ENCODE data around the gene PAX8. TPM values are rescaled to one million over a fixed set of nuclear protein-coding genes. Genes with fewer than 3 reads are reported as not detected.

PAX8 gene
- total RNA-seq, 1 experiment from 2014 or later = 3.1 TPM

DNA sequence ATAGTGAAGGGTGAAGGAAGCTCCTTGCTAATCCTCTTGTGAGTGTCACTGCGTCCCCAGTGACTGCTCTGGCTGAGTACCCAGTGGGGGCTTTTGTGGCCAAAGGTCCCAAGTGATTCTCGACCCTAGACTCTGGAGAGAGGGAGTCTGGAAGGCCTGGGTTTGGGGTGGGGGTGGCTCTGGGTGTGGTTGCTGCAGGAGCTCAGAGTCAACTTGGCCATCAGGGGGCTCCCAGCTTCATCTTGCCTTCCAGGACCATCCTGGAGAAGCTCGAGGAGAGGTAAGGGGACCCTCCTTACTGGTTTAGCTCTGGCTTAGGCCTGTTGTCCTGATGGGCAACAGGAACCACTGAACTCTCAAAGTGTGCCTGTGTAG, 104.4 kb downstream of the PAX8 start:
- H3K27ac ChIP-seq (ENCODE audit: low read depth, low read length, poor library complexity, severe bottlenecking) = no peak overlapping the region
- ChIA-PET CTCF (interaction anchor here (0.6 kb wide), 1 partner anchor 24 kb away, joined by 3 read pairs; no protein-coding TSS in a partner anchor), POLR2A (ENCODE audit: low non-redundant PET) (interaction anchor here (0.6 kb wide), 1 partner anchor 126 kb away, joined by 4 read pairs; no protein-coding TSS in a partner anchor)
- TF ChIP-seq EZH2 (IDR thresholded peaks at IDR 0.05; ENCODE audit: borderline replicate concordance, low read depth, low read length, poor library complexity, severe bottlenecking) = no peak
- TF ChIP-seq, protein P1, sequence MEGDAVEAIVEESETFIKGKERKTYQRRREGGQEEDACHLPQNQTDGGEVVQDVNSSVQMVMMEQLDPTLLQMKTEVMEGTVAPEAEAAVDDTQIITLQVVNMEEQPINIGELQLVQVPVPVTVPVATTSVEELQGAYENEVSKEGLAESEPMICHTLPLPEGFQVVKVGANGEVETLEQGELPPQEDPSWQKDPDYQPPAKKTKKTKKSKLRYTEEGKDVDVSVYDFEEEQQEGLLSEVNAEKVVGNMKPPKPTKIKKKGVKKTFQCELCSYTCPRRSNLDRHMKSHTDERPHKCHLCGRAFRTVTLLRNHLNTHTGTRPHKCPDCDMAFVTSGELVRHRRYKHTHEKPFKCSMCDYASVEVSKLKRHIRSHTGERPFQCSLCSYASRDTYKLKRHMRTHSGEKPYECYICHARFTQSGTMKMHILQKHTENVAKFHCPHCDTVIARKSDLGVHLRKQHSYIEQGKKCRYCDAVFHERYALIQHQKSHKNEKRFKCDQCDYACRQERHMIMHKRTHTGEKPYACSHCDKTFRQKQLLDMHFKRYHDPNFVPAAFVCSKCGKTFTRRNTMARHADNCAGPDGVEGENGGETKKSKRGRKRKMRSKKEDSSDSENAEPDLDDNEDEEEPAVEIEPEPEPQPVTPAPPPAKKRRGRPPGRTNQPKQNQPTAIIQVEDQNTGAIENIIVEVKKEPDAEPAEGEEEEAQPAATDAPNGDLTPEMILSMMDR (conservative IDR thresholded peaks at IDR 0.05; ENCODE audit: low read depth, low read length) = no peak
- H3K4me3 ChIP-seq (ENCODE audit: low read depth, low read length, poor library complexity, severe bottlenecking) = no peak overlapping the region
- H3K36me3 ChIP-seq (ENCODE audit: insufficient read depth, low read length, poor library complexity, severe bottlenecking) = no peaks in the 10 kb centered on the region
- H3K4me1 ChIP-seq (ENCODE audit: insufficient read depth, low read length, poor library complexity, severe bottlenecking) = no peaks in the 10 kb centered on the region
- H3K9me3 ChIP-seq (ENCODE audit: low read depth, low read length, poor library complexity, severe bottlenecking) = no peaks in the 10 kb centered on the region
- no peak for DNase-seq (ENCODE audit: low spot score)
- no TSS peak for BruUV-seq (replicated peaks)
- intact Hi-C loops (cut with micrococcal nuclease; ENCODE audit: unreplicated experiment) = no loop called here
- H3K27me3 ChIP-seq (replicated peaks; ENCODE audit: insufficient read depth, low read depth, low read length, poor library complexity) = no peaks in the 10 kb centered on the region

GRCh38 chr2:113173542-113174375, 105.0 kb downstream of the PAX8 start, which contains the start of gene PSD4:
PSD4 (plus strand) TSS chr2:113173971; CDS start chr2:113182457, 8,486 bp downstream.
- H3K9me3 ChIP-seq (ENCODE audit: low read depth, low read length, poor library complexity, severe bottlenecking) = no peaks in the 10 kb centered on the region
- CTCF ChIA-PET = no interaction called here
- TF ChIP-seq, protein P1 (conservative IDR thresholded peaks at IDR 0.05; ENCODE audit: low read depth, low read length) = no peak
- TF ChIP-seq EZH2 (IDR thresholded peaks at IDR 0.05; ENCODE audit: borderline replicate concordance, low read depth, low read length, poor library complexity, severe bottlenecking) = no peak
- H3K27ac ChIP-seq (ENCODE audit: low read depth, low read length, poor library complexity, severe bottlenecking) = no peak within 1 kb of the TSS
- DNase-seq (ENCODE audit: low spot score) = no peak
- POLR2A ChIA-PET (ENCODE audit: low non-redundant PET) = interaction anchor here (0.6 kb wide), 1 partner anchor 126 kb away, joined by 4 read pairs; no protein-coding TSS in a partner anchor
- H3K4me3 ChIP-seq (ENCODE audit: low read depth, low read length, poor library complexity, severe bottlenecking) = no peak within 1 kb of the TSS
- H3K36me3 ChIP-seq (ENCODE audit: insufficient read depth, low read length, poor library complexity, severe bottlenecking) = no peaks in the 10 kb centered on the region
- no TSS peak for BruUV-seq (replicated peaks)
- intact Hi-C loops (cut with micrococcal nuclease; ENCODE audit: unreplicated experiment) = no loop called here
- H3K27me3 ChIP-seq (replicated peaks; ENCODE audit: insufficient read depth, low read depth, low read length, poor library complexity) = no peaks in the 10 kb centered on the region
- no peaks in the 10 kb centered on the region for H3K4me1 ChIP-seq (ENCODE audit: insufficient read depth, low read length, poor library complexity, severe bottlenecking)

DNA sequence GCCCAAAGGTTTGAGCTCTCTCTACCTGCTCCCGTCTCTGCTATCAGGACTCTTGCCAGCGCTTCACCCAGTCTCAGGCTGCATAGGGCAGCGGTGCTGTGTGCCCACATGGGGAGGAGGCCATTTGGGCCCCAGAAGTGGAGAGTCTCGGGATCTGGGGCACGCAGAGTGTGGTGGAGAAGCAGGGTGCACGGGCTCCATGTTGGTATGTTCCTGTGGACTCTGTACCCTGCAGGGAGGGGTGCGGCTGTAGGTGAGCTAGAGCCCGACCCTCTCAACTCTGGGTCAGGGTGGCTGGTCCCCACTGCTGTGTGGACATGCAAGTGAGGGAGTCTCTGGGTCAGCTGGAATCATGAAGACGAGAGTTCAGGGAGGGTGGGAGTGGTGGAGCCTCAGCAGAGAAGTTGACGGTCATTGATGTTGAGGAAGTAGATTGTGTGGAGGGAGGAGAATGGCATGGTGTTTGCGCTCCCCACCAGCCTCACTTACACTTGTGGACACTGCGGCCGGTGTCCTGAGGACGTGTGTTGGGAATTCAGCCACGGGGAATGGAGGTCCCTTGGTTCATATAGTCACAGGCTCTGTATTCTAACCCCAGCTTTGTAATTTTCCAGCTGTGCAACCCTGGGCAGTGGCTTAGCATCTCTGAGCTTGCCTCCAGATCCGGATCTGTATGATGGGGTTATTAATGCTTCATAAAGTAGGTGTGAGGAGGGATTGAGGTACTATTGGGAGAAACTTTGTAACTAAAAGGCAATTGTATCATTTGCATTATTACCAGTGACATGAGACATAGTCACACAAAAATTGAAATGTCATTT, 105.8 kb downstream of the PAX8 start:
- Histone ChIP-seq H3K27me3 (replicated peaks; ENCODE audit: insufficient read depth, low read depth, low read length, poor library complexity) (no peaks in the 10 kb centered on the region), H3K9me3 (ENCODE audit: low read depth, low read length, poor library complexity, severe bottlenecking) (no peaks in the 10 kb centered on the region), H3K36me3 (ENCODE audit: insufficient read depth, low read length, poor library complexity, severe bottlenecking) (no peaks in the 10 kb centered on the region), H3K4me1 (ENCODE audit: insufficient read depth, low read length, poor library complexity, severe bottlenecking) (no peaks in the 10 kb centered on the region), H3K4me3 (ENCODE audit: low read depth, low read length, poor library complexity, severe bottlenecking) (no peak overlapping the region), H3K27ac (ENCODE audit: low read depth, low read length, poor library complexity, severe bottlenecking) (no peak overlapping the region)
- no peak for DNase-seq (ENCODE audit: low spot score)
- no TSS peak for BruUV-seq (replicated peaks)
- ChIA-PET POLR2A (ENCODE audit: low non-redundant PET) (no interaction called here), CTCF (no interaction called here)
- no peak for TF ChIP-seq EZH2 (IDR thresholded peaks at IDR 0.05; ENCODE audit: borderline replicate concordance, low read depth, low read length, poor library complexity, severe bottlenecking)
- TF ChIP-seq, protein P1 (conservative IDR thresholded peaks at IDR 0.05; ENCODE audit: low read depth, low read length) = no peak
- intact Hi-C loops (cut with micrococcal nuclease; ENCODE audit: unreplicated experiment) = no loop called here
